Large intestine (tissue), 3 donors: ENCODE results near the gene PDXDC1. TPM values are rescaled to one million over a fixed set of nuclear protein-coding genes. Genes with fewer than 3 reads are reported as not detected.
"Not testable (repeated sequence)": the region's sequence is repeated elsewhere in the genome, so short reads cannot be mapped to it uniquely, and the experiment has no call there.

Experiments used
- DNase-seq, 2 donors: peaks; one replicate each; pipeline versions ENCODE4 v3.0.0 to v3.0.0-alpha.2; 2013
- H3K27ac ChIP-seq: one replicate; pipeline ENCODE4 v1.5.1; 2013; ENCODE audit warnings: low read length
- H3K27me3 ChIP-seq: 2 replicates; pipeline ENCODE4 v1.6.1; 2013; ENCODE audit warnings: low read length; ENCODE audit not compliant: control insufficient read depth, insufficient read depth
- H3K36me3 ChIP-seq: 2 replicates; pipeline ENCODE4 v1.6.1; 2013; ENCODE audit warnings: low read length; ENCODE audit not compliant: control insufficient read depth, insufficient read depth
- H3K4me1 ChIP-seq: one replicate; pipeline ENCODE4 v1.6.1; 2013; ENCODE audit warnings: low read length; ENCODE audit not compliant: control insufficient read depth, insufficient read depth
- H3K4me3 ChIP-seq: one replicate; pipeline ENCODE4 v1.5.1; 2013; ENCODE audit warnings: low read length
- H3K9me3 ChIP-seq: one replicate; pipeline ENCODE4 v1.6.1; 2013; ENCODE audit warnings: mild to moderate bottlenecking, low read depth, low read length, moderate library complexity; ENCODE audit not compliant: control insufficient read depth
- WGBS: methylation state at CpG from one replicate; pipeline ENCODE4 v1.1.5; 2013; ENCODE audit warnings: low lambda C conversion rate; ENCODE audit not compliant: insufficient coverage; 5-methylcytosine and 5-hydroxymethylcytosine counted together
- polyA plus RNA-seq: library from polyadenylated mRNA; unstranded; fragments of 120-200 nt; gene quantifications from one replicate; pipeline ENCODE4 v1.2.1, GENCODE V29; 2013

PDXDC1 gene
- polyA plus RNA-seq, 1 donor, result 177 TPM

DNA sequence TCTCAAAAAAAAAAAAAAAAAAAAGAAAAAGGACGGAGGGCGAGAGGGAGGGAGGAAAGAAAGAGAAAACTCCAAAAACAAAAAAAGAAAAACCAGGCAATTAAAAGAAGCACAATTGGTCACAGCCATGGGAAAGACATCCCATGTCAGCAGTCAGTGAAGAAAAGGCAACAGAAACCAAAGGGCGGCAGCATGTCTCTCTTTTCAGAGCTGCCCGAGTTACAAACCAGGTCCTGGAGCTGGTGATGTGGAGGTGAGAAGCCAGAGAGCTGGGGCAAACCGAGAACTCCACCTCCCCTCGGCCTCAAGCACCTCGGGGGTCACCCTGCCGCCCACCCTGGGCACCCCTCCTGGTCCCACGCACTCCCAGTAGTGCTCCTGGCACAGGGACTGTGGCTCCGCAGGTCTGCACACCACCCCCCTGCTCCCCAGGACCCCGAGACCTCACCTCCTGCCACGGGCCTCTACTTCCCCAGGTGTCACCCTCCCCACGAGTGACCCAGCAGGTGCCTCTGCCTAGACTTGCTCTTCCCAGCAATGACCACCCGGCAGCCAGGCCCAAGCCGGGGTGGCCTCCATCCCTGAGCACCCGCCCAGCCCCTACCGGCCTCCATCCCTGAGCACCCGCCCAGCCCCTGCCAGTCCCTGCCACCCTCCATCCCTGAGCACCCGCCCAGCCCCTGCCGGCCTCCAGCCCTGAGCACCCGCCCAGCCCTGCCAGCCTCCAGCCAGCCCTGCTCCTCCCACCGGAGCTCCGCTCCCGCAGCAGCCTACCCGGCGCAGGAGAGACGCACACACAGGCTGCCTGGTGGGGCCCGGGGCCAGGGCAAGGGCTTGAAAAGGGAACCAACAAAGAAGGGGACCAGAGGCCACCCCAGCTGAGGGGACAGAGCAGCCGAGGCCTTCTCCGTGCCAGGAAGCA is 165.9 kb downstream of the PDXDC1 start:
- H3K4me3 ChIP-seq, H3K9me3 ChIP-seq, H3K27me3 ChIP-seq, DNase-seq, H3K27ac ChIP-seq, H3K4me1 ChIP-seq, H3K36me3 ChIP-seq: not testable (repeated sequence)
- no CpG with 5 or more reads among the region's 30 CpGs for WGBS

GRCh38 chr16:15141586-15141985 is 166.8 kb downstream of the PDXDC1 start:
- Histone ChIP-seq H3K27ac (no peak overlapping the region), H3K27me3 (no peaks in the 10 kb centered on the region), H3K4me1 (peaks cover 8% of the 10 kb centered on the region), H3K9me3 (no peaks in the 10 kb centered on the region), H3K36me3 (no peaks in the 10 kb centered on the region), H3K4me3 (no peak overlapping the region)
- no CpG with 5 or more reads among the region's 15 CpGs for WGBS
- DNase-seq, result no peak

DNA sequence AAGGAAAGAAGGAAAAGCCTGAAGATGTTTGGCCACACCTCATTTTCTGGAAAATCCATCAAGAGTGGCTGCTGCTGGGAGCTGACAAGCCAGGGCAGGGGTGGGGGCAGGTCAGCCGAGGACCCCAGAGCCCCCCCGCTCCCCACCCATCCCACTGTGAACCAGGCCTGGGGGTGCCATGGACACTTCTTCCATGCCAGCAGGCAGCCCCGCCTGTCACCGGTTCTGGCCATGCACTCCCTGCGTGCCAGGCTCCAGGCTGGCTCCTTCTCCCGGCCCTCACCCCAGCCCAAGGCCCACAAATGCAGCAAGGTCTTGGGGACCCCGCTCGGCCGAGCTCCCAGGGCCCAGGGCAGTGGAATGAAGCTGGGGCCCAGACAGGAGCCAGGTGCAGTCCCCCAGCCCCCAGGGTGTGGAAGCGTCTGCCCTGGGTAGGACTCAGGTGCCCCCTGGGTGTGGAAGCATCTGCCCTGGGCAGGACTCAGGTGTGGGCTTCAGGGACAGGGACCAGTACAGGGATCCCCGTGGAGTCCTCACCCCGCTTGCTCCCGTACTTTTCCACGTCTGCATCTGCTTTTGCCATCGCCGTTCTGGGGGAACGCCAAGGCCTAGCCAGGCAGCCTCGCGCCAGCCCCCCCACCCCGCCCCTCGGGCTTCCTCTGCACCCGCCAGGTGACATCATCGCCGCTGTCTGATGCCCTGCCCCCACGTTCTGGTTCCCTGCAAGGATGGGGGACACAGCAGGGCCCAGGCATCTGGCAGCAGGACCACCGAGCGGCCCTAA is 167.5 kb downstream of the PDXDC1 start:
- not testable (repeated sequence) for H3K4me3 ChIP-seq, H3K27me3 ChIP-seq, H3K27ac ChIP-seq, H3K4me1 ChIP-seq, DNase-seq, H3K9me3 ChIP-seq, H3K36me3 ChIP-seq
- WGBS, result no CpG with 5 or more reads among the region's 27 CpGs

DNA sequence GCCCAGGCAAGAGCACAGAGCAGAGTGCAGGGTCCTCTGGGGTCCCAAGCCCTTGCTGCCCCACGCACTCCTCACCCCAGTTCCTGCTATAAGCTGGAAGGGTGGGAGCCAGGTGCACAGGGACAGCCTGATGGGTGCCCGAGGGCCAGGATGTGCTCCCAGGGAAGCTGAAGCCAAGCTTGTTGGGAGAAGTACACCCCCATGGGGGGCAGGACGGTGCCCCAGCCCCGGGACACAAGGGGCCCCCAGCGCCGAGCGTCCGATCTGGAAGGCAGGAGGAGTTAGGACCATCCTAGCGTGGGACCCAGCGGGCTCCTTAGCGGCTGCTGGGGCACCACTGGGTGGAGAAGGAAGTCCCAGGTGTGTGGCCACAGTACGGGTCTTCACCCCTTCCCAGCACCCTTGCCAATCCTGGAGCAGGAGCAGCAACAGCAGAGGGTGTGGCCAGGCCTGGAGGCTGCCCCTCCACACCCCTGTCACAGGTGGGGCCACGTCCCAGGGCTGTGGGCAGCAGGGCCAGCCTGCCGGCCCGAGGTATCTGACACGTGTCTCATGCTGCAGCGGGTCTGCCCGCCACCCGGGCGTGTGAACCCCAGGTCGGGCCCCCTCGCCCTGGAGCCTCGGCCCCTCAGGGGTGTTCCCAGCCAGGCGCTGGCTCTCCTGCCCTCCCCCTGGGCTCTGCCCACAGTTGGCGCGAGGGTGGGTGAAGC is 168.2 kb downstream of the PDXDC1 start:
- H3K27me3 ChIP-seq, H3K27ac ChIP-seq, DNase-seq, H3K4me1 ChIP-seq, H3K36me3 ChIP-seq, H3K4me3 ChIP-seq, H3K9me3 ChIP-seq: not testable (repeated sequence)
- no CpG with 5 or more reads among the region's 26 CpGs for WGBS

DNA sequence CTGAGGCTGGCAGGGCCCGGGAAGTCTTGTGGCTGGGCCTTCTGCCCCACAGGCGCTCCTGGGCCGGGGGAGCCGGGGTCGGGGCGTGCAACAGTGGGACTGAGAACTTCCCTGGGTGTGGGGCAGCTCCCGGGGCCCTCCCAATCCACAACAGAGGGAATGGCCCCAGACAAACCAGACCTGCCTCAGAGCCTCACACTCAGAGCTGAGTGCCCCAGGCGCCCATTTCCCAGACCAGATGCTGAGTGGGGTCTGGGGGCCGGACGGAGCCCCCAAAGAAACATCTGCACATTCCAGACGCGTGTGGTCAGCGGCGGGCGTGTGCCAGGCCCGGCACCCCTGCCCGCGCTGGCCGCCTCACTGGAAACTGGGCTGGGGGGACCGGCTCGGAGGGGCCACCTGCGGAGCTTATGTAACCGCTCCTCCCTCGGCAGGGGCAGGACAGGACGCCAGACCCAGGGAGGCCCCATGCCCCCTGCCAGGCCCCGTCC is 168.8 kb downstream of the PDXDC1 start:
- H3K27me3 ChIP-seq, DNase-seq, H3K4me1 ChIP-seq, H3K4me3 ChIP-seq, H3K9me3 ChIP-seq, H3K36me3 ChIP-seq: not testable (repeated sequence)
- WGBS, result no CpG with 5 or more reads among the region's 26 CpGs
- peak overlapping the region; percentile 48 for H3K27ac ChIP-seq

DNA sequence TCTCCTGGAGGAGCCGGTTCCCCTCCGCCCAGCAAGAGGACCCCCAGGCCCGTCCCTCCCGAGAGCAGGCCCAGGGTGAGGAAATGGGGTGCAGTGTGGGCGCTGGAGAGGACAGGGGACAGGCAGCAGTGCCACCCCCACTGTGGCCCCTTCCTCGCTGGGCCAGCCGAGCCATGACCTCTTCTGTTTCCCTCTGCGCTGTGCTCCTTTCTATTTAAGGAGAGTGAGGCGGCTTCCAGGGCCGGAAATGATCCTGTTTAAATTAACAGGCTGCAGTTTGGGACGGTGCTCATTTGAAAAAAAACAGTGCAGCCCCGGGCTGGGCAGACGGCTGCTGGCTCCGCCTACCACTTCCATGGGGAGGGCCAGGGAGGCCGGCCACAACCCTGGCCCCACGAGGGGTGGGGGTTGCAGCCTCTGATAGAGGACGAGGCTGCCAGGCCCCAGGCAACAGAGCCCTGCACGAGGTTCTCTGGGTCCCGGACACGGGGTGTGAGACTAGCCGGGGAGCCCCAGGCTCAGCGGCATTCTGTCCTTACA is 169.3 kb downstream of the PDXDC1 start:
- DNase-seq, result peak in 1 of 2 donors; percentile 29
- not testable (repeated sequence) for H3K4me1 ChIP-seq, H3K36me3 ChIP-seq

GRCh38 chr16:15144781-15145417 is 170.1 kb downstream of the PDXDC1 start:
- no CpG with 5 or more reads among the region's 20 CpGs for WGBS
- H3K4me1 ChIP-seq, result not testable (repeated sequence)

More for the DNA sequence above, 169.3 kb downstream of the PDXDC1 start:
- not testable (repeated sequence) for H3K27me3 ChIP-seq, H3K4me3 ChIP-seq, H3K9me3 ChIP-seq
- WGBS, result no CpG with 5 or more reads among the region's 22 CpGs
- peak overlapping the region; percentile 48 for H3K27ac ChIP-seq

DNA sequence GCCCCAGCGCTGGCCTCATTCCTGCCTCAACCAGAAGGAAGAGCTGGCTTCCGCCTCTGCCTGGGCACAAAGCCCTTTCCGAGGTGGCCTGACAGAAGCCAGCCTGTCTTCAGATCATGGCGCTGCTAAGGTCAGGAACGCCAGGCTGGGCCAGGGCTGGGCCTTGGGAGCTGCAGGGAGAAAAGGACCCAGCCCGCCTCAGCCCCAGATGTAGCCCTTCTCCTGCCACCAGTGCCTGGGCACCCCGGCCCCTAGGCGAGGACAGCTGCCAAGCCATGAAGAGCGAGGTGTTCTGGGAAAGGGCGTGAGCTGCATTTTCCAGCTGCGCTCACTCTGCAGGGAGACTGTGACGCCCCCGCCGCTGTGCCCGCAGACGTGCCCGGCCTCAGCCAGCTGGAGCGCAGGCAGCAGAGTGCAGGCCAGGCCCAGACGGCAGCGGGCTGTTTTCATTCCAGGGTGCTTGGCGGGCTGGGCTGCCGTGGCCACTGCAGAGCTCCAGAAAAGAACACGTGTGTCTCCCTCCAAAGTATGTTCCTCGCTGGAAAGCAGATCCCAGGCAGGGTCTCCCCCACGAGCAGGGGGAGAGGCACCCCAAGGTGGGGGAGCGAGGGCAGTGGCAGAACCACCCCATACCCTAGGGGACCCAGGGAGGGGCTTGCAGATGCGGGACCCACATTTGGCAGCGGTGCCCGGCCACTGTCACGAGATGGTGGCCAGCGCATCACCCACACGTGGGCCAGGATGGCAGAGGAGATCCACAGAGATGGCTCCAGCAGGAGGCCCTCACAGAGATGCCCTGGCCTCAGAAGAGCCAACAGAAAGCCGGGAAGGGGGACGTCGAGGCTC is 170.8 kb downstream of the PDXDC1 start:
- not testable (repeated sequence) for DNase-seq, H3K27ac ChIP-seq, H3K9me3 ChIP-seq, H3K36me3 ChIP-seq, H3K4me1 ChIP-seq, H3K27me3 ChIP-seq, H3K4me3 ChIP-seq
- WGBS, result no CpG with 5 or more reads among the region's 35 CpGs

More at GRCh38 chr16:15144781-15145417, 170.1 kb downstream of the PDXDC1 start:
- H3K36me3 ChIP-seq, H3K4me3 ChIP-seq, DNase-seq, H3K9me3 ChIP-seq, H3K27me3 ChIP-seq: not testable (repeated sequence)
- H3K27ac ChIP-seq, result peak overlapping the region; percentile 38

GRCh38 chr16:15146264-15146662 is 171.4 kb downstream of the PDXDC1 start:
- not testable (repeated sequence) for H3K4me1 ChIP-seq, H3K4me3 ChIP-seq, H3K9me3 ChIP-seq, H3K27ac ChIP-seq, DNase-seq, H3K36me3 ChIP-seq, H3K27me3 ChIP-seq
- WGBS, result no CpG with 5 or more reads among the region's 23 CpGs
